CD4-positive, CD25-positive, alpha-beta regulatory T cell (primary cell): ENCODE data around the gene NR5A2. TPM values are rescaled to one million over a fixed set of nuclear protein-coding genes. Genes with fewer than 3 reads are reported as not detected.

Experiments
- ATAC-seq, 2 donors: fragments of 150-1000 bp; cut with Tn5 transposase; one replicate each; pipeline ENCODE4 v1.10.0; 2021; ENCODE audit warnings: low read depth in 2 of 2, moderate number of reproducible peaks in 2 of 2, moderate library complexity in 1 of 2
- DNase-seq, 3 donors: peaks; one replicate each; pipeline versions ENCODE4 v3.0.0 to v3.0.0-alpha.2; 2012 to 2022; ENCODE audit warnings: mixed read lengths in 1 of 3
- H3K27ac ChIP-seq: one replicate; pipeline ENCODE4 v1.7.0; 2013; ENCODE audit warnings: mild to moderate bottlenecking, low read length; ENCODE audit not compliant: insufficient read depth, poor library complexity, severe bottlenecking
- H3K27me3 ChIP-seq: one replicate; pipeline ENCODE4 v1.7.0; 2013; ENCODE audit warnings: low read length; ENCODE audit not compliant: control insufficient read depth, insufficient read depth
- H3K36me3 ChIP-seq: one replicate; pipeline ENCODE4 v1.7.0; 2013; ENCODE audit warnings: mild to moderate bottlenecking, low read length, moderate library complexity; ENCODE audit not compliant: control insufficient read depth, insufficient read depth
- H3K4me1 ChIP-seq: 2 replicates; pipeline ENCODE4 v1.7.0; 2013; ENCODE audit warnings: mild to moderate bottlenecking, low read length; ENCODE audit not compliant: insufficient read depth, control insufficient read depth, poor library complexity, severe bottlenecking
- H3K4me3 ChIP-seq: one replicate; pipeline ENCODE4 v1.7.0; 2013; ENCODE audit warnings: low read depth, mild to moderate bottlenecking, low read length, moderate library complexity
- H3K9me3 ChIP-seq, 2 experiments: 1 replicate in 1 of 2; 2 replicates in 1 of 2; pipeline ENCODE4 v1.7.0; 2013; ENCODE audit warnings: low read length in 2 of 2, mild to moderate bottlenecking in 1 of 2, moderate library complexity in 1 of 2; ENCODE audit not compliant: control insufficient read depth in 2 of 2
- H3K27ac Mint-ChIP-seq, 3 donors: one replicate each; pipeline ENCODE4 v1.8.0; 2020 to 2022; ENCODE audit warnings: mild to moderate bottlenecking in 3 of 3, mixed read lengths in 3 of 3, moderate library complexity in 2 of 3
- H3K27me3 Mint-ChIP-seq: one replicate; pipeline ENCODE4 v1.8.0; 2022; ENCODE audit warnings: mild to moderate bottlenecking, mixed read lengths
- H3K36me3 Mint-ChIP-seq: one replicate; pipeline ENCODE4 v1.8.0; 2020; ENCODE audit warnings: mixed read lengths
- H3K4me1 Mint-ChIP-seq, 4 donors: one replicate each; pipeline ENCODE4 v1.8.0; 2020 to 2022; ENCODE audit warnings: mixed read lengths in 4 of 4, mild to moderate bottlenecking in 1 of 4
- H3K4me3 Mint-ChIP-seq, 4 donors: one replicate each; pipeline ENCODE4 v1.8.0; 2020 to 2022; ENCODE audit warnings: mild to moderate bottlenecking in 4 of 4, mixed read lengths in 4 of 4, moderate library complexity in 3 of 4
- H3K9me3 Mint-ChIP-seq, 7 donors: one replicate each; pipeline ENCODE4 v1.8.0; 2020 to 2022; ENCODE audit warnings: mixed read lengths in 7 of 7, mild to moderate bottlenecking in 3 of 7, moderate library complexity in 2 of 7
- polyA plus RNA-seq, 4 donors: library from polyadenylated mRNA; unstranded; fragments of 300-500 nt; fragmentation: Illumina TruSeq; gene quantifications; one replicate each; pipeline ENCODE4 v1.2.3, GENCODE V29; 2021
- total RNA-seq: library from RNA; stranded (reverse); gene quantifications from one replicate; pipeline ENCODE4 v1.2.3, GENCODE V29; 2022

The NR5A2 gene
- total and polyA plus RNA-seq, 5 donors from 2014 or later, result not detected

- no peak overlapping the region for H3K4me3 Mint-ChIP-seq
- DNase-seq (no peak), ATAC-seq (no peak)
- no peaks in the 10 kb centered on the region for H3K9me3 ChIP-seq
- no peak overlapping the region for H3K27ac Mint-ChIP-seq
- no peaks in the 10 kb centered on the region for H3K4me1 ChIP-seq
- H3K36me3 Mint-ChIP-seq, result no peaks in the 10 kb centered on the region
- H3K27ac ChIP-seq, result no peak overlapping the region
- H3K4me3 ChIP-seq, result no peak overlapping the region
- H3K27me3 ChIP-seq, result peaks cover 16% of the 10 kb centered on the region
- peaks cover 54% of the 10 kb centered on the region for H3K27me3 Mint-ChIP-seq
- H3K36me3 ChIP-seq, result no peaks in the 10 kb centered on the region
- H3K4me1 Mint-ChIP-seq, result no peaks in the 10 kb centered on the region
- peaks cover 0 to 3% (median 0%) of the 10 kb centered on the region in 7 donors for H3K9me3 Mint-ChIP-seq
Observed at GRCh38 chr1:200051620-200052019, 24.1 kb downstream of the NR5A2 start.

DNA sequence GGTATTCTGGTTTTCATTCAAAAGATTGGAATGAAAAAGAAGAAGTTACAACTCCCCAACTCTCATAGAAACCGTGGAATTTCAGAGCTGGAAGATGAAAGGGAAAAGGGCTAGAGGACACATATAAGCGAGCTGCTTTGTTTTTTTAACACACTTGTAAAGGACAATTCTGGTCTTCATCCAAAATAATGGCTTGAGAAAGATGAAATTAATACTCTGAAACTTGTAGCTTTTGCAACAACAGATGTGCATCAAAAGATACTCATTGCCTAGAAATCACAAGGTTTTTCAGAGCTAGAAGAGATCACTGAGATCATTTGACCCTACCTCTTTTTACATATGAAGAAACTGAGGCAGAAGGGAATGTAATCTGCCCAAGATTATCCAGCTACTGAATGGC is 25.6 kb downstream of the NR5A2 start:
- Histone ChIP-seq H3K4me1 (no peaks in the 10 kb centered on the region), H3K9me3 (no peaks in the 10 kb centered on the region), H3K27ac (no peak overlapping the region), H3K4me3 (no peak overlapping the region), H3K36me3 (no peaks in the 10 kb centered on the region), H3K27me3 (peaks cover 13% of the 10 kb centered on the region)
- H3K9me3 Mint-ChIP-seq, result peaks cover 0 to 3% (median 0%) of the 10 kb centered on the region in 7 donors
- H3K27me3 Mint-ChIP-seq, result peaks cover 56% of the 10 kb centered on the region
- no peak overlapping the region for H3K27ac Mint-ChIP-seq
- H3K36me3 Mint-ChIP-seq, result no peaks in the 10 kb centered on the region
- H3K4me1 Mint-ChIP-seq, result no peaks in the 10 kb centered on the region
- DNase-seq (no peak), ATAC-seq (no peak)
- no peak overlapping the region for H3K4me3 Mint-ChIP-seq

DNA sequence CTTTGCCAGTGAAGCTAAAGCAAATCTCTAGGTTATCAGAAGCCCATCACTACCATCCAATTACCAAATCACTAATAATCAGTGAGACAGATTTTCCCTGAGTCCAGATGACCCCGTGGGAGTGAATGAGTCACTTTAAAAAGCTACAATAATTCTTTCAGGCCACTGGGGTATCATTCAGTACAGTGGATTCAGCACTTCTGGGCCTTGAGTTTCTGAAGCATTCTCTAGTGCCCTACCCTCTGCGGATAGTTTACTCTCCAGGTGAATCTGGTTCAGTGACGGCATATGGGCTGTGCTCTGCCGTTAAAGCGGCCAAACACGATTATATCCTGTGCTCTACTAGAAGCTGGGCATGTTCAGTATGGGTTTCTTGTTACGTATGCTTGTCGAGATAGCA is 26.1 kb downstream of the NR5A2 start:
- no peak for DNase-seq
- peaks cover 51% of the 10 kb centered on the region for H3K27me3 Mint-ChIP-seq
- Histone ChIP-seq H3K27me3 (peaks cover 7% of the 10 kb centered on the region), H3K9me3 (no peaks in the 10 kb centered on the region), H3K4me3 (no peak overlapping the region), H3K36me3 (no peaks in the 10 kb centered on the region), H3K27ac (no peak overlapping the region), H3K4me1 (no peaks in the 10 kb centered on the region)
- H3K4me3 Mint-ChIP-seq, result no peak overlapping the region
- no peak for ATAC-seq
- no peak overlapping the region for H3K27ac Mint-ChIP-seq
- no peaks in the 10 kb centered on the region for H3K36me3 Mint-ChIP-seq
- H3K9me3 Mint-ChIP-seq, result peaks cover 0 to 3% (median 0%) of the 10 kb centered on the region in 7 donors
- no peaks in the 10 kb centered on the region for H3K4me1 Mint-ChIP-seq

GRCh38 chr1:200058341-200058740 is 30.8 kb downstream of the NR5A2 start:
- H3K4me3 Mint-ChIP-seq, result no peak overlapping the region
- Histone ChIP-seq H3K9me3 (no peaks in the 10 kb centered on the region), H3K4me1 (no peaks in the 10 kb centered on the region), H3K36me3 (no peaks in the 10 kb centered on the region), H3K27ac (no peak overlapping the region), H3K4me3 (no peak overlapping the region), H3K27me3 (peaks cover 18% of the 10 kb centered on the region)
- no peak for DNase-seq
- H3K27me3 Mint-ChIP-seq, result peaks cover 43% of the 10 kb centered on the region
- no peaks in the 10 kb centered on the region for H3K9me3 Mint-ChIP-seq
- peaks cover 0 to 4% (median 0%) of the 10 kb centered on the region in 4 donors for H3K4me1 Mint-ChIP-seq
- no peak for ATAC-seq
- H3K36me3 Mint-ChIP-seq, result no peaks in the 10 kb centered on the region
- H3K27ac Mint-ChIP-seq, result no peak overlapping the region

DNA sequence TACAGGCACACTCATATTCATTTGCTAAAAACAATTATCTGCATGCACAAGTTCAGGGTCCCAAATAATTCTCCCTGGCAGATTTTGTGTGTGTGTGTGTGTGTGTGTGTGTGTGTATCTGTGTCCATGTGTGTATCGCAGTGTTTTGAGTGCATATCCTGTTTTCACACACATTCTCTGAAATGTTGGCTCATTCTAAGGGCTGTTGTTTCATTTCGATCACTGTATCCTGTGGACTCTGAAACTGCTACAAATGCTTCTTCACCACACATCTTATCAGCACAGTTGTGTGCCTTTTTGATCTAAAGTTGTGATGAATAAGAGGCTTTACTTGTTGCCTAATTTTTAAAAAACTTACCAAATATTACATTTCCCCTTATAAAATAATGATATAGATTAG is 34.6 kb downstream of the NR5A2 start:
- H3K36me3 ChIP-seq, result no peaks in the 10 kb centered on the region
- peak in 1 of 2 donors; percentile 60 for ATAC-seq
- H3K4me3 Mint-ChIP-seq, result no peak overlapping the region
- no peak overlapping the region for H3K27ac ChIP-seq
- no peak overlapping the region for H3K4me3 ChIP-seq
- H3K27me3 ChIP-seq, result peaks cover 13% of the 10 kb centered on the region
- H3K27ac Mint-ChIP-seq, result no peak overlapping the region
- H3K9me3 ChIP-seq, result no peaks in the 10 kb centered on the region
- H3K4me1 ChIP-seq, result no peaks in the 10 kb centered on the region
- H3K27me3 Mint-ChIP-seq, result peaks cover 31% of the 10 kb centered on the region
- DNase-seq, result peak in 1 of 3 donors; percentile 87
- H3K4me1 Mint-ChIP-seq, result peaks cover 0 to 4% (median 0%) of the 10 kb centered on the region in 4 donors
- H3K9me3 Mint-ChIP-seq, result no peaks in the 10 kb centered on the region
- H3K36me3 Mint-ChIP-seq, result no peaks in the 10 kb centered on the region

- Histone ChIP-seq H3K27ac (no peak overlapping the region), H3K4me3 (no peak overlapping the region), H3K4me1 (no peaks in the 10 kb centered on the region), H3K27me3 (peaks cover 19% of the 10 kb centered on the region), H3K36me3 (no peaks in the 10 kb centered on the region), H3K9me3 (no peaks in the 10 kb centered on the region)
- H3K4me3 Mint-ChIP-seq, result no peak overlapping the region
- peaks cover 51% of the 10 kb centered on the region for H3K27me3 Mint-ChIP-seq
- H3K4me1 Mint-ChIP-seq, result peaks cover 0 to 2% (median 0%) of the 10 kb centered on the region in 4 donors
- no peak for ATAC-seq
- no peak overlapping the region for H3K27ac Mint-ChIP-seq
- no peaks in the 10 kb centered on the region for H3K36me3 Mint-ChIP-seq
- DNase-seq, result peak in 1 of 3 donors; percentile 45
- H3K9me3 Mint-ChIP-seq, result no peaks in the 10 kb centered on the region
Observed at GRCh38 chr1:200072636-200073285, 45.3 kb downstream of the NR5A2 start.

DNA sequence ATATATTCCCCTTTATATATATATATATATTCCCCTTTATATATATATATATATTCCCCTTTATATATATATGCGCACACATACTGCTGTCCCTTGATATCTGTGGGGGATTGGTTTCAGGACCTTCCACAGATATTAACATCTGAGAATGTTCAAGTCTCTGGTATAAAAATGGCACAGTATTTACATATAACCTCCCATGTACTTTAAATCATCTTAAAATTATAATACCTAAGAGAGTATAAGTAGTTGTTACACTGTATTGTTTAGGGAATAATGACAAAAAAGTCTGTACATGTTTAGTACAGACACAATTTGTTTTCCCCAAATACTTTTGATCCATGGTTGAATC is 45.8 kb downstream of the NR5A2 start:
- no peak overlapping the region for H3K27ac Mint-ChIP-seq
- H3K36me3 Mint-ChIP-seq, result no peaks in the 10 kb centered on the region
- peaks cover 0 to 2% (median 0%) of the 10 kb centered on the region in 4 donors for H3K4me1 Mint-ChIP-seq
- Histone ChIP-seq H3K27ac (no peak overlapping the region), H3K4me3 (no peak overlapping the region), H3K27me3 (peaks cover 18% of the 10 kb centered on the region), H3K4me1 (no peaks in the 10 kb centered on the region), H3K9me3 (no peaks in the 10 kb centered on the region), H3K36me3 (no peaks in the 10 kb centered on the region)
- no peaks in the 10 kb centered on the region for H3K9me3 Mint-ChIP-seq
- H3K27me3 Mint-ChIP-seq, result peaks cover 48% of the 10 kb centered on the region
- H3K4me3 Mint-ChIP-seq, result no peak overlapping the region
- DNase-seq (no peak), ATAC-seq (no peak)

- H3K36me3 ChIP-seq, result no peaks in the 10 kb centered on the region
- Mint-ChIP-seq H3K9me3 (no peaks in the 10 kb centered on the region), H3K4me1 (peaks cover 0 to 2% (median 0%) of the 10 kb centered on the region in 4 donors), H3K27ac (no peak overlapping the region), H3K4me3 (no peak overlapping the region), H3K36me3 (no peaks in the 10 kb centered on the region), H3K27me3 (peaks cover 43% of the 10 kb centered on the region)
- H3K4me3 ChIP-seq, result no peak overlapping the region
- no peaks in the 10 kb centered on the region for H3K4me1 ChIP-seq
- H3K27ac ChIP-seq, result no peak overlapping the region
- DNase-seq (no peak), ATAC-seq (no peak)
- peaks cover 16% of the 10 kb centered on the region for H3K27me3 ChIP-seq
- H3K9me3 ChIP-seq, result no peaks in the 10 kb centered on the region
Observed at GRCh38 chr1:200075522-200075921, 48.0 kb downstream of the NR5A2 start.
